K562 (cell line): ENCODE measurements around the gene ZSCAN2. TPM values are rescaled to one million over a fixed set of nuclear protein-coding genes. Genes with fewer than 3 reads are reported as not detected.

Experiments used
- ATAC-seq: fragments of 200-7000 bp; cut with Tn5 transposase; 3 replicates; pipeline ENCODE4 v1.9.1; 2020; ENCODE audit warnings: moderate library complexity
- BruUV-seq: library from RNA; stranded (reverse); fragments of 400-500 nt; replicated peaks from 2 replicates; lab custom pipeline; 2021; lab: Mats Ljungman, UMichigan
- CTCF ChIA-PET: fragments of 300-600 bp; formaldehyde crosslinking; extraction: SDS; loops from one replicate; lab custom pipeline; 2021; ENCODE audit warnings: low intra/inter-chr PET ratio; lab: Yijun Ruan, JAX
- POLR2A ChIA-PET: fragments of 300-600, 350-650 bp; sonication (Branson Sonifier 250); formaldehyde crosslinking; extraction: SDS; loops from one replicate; lab custom pipeline; 2021; ENCODE audit warnings: antibody characterized with exemption, inconsistent platforms; lab: Yijun Ruan, JAX
- DNase-seq, 4 experiments: peaks; one replicate each; pipeline versions ENCODE4 v3.0.0 to v3.0.0-alpha.2; 2011 to 2018; ENCODE audit warnings: low spot score in 3 of 4, mixed read lengths in 3 of 4; ENCODE audit errors: extremely low read depth in 1 of 4
- FAIRE-seq: peaks from 2 replicates; lab custom pipeline; 2011; peaks lifted over from hg19 to GRCh38; lab: Jason Lieb, UNC
- H2AFZ ChIP-seq: 2 replicates; pipeline ENCODE4 v1.6.0; 2011; ENCODE audit warnings: low read depth, low read length, control low read depth, inconsistent platforms
- H3K27ac ChIP-seq: fragments of 200-600 bp; 3 replicates; pipeline ENCODE4 v1.8.0; 2011; ENCODE audit warnings: low read depth, mild to moderate bottlenecking, control low read depth, inconsistent platforms, low read length, moderate library complexity, mixed read lengths; ENCODE audit errors: extremely low read depth
- H3K27me3 ChIP-seq, 2 experiments: fragments of 300-600 bp in 1 of 2; 2 replicates in 1 of 2; 3 replicates in 1 of 2; pipeline versions ENCODE4 v1.6.0 to v1.8.0; 2011; ENCODE audit warnings: inconsistent platforms in 2 of 2, low read length in 2 of 2, mild to moderate bottlenecking in 1 of 2, mixed read lengths in 1 of 2, moderate library complexity in 1 of 2; ENCODE audit not compliant: control insufficient read depth in 2 of 2, insufficient read depth in 2 of 2
- H3K36me3 ChIP-seq: fragments of 300-600 bp; 3 replicates; pipeline ENCODE4 v1.8.0; 2011; ENCODE audit warnings: mild to moderate bottlenecking, low read length, inconsistent platforms; ENCODE audit not compliant: control insufficient read depth, insufficient read depth
- H3K4me1 ChIP-seq, 2 experiments: fragments of 200-600 bp in 1 of 2; replicated peaks in 1 of 2; 2 replicates in 1 of 2; 3 replicates in 1 of 2; pipeline versions ENCODE4 v1.5.1 to v1.8.0; 2011; ENCODE audit warnings: inconsistent platforms in 2 of 2, low read length in 2 of 2, mild to moderate bottlenecking in 1 of 2, mixed read lengths in 1 of 2, moderate library complexity in 1 of 2; ENCODE audit not compliant: control insufficient read depth in 2 of 2, insufficient read depth in 2 of 2
- H3K4me2 ChIP-seq: 2 replicates; pipeline ENCODE4 v1.6.1; 2011; ENCODE audit warnings: low read length, control low read depth, inconsistent platforms, mixed read lengths; ENCODE audit not compliant: insufficient read depth
- H3K4me3 ChIP-seq: fragments of 200-600 bp; sonication (generic), shearing (Covaris generic); 2 replicates; pipeline ENCODE4 v1.5.1; 2016; ENCODE audit warnings: control low read depth, inconsistent platforms
- H3K79me2 ChIP-seq: fragments of 200-600 bp; 3 replicates; pipeline ENCODE4 v1.8.0; 2011; ENCODE audit warnings: low read length, inconsistent platforms; ENCODE audit not compliant: control insufficient read depth, insufficient read depth
- H3K9ac ChIP-seq, 2 experiments: 2 replicates each; pipeline versions ENCODE4 v1.6.0 to v1.6.1; 2011; ENCODE audit warnings: low read depth in 2 of 2, low read length in 2 of 2, control low read depth in 1 of 2, inconsistent platforms in 1 of 2, mild to moderate bottlenecking in 1 of 2, mixed read lengths in 1 of 2; ENCODE audit not compliant: insufficient read depth in 1 of 2
- H3K9me1 ChIP-seq: one replicate; pipeline ENCODE4 v1.6.0; 2011; ENCODE audit warnings: inconsistent platforms, mild to moderate bottlenecking, low read length, moderate library complexity; ENCODE audit not compliant: control insufficient read depth, insufficient read depth
- H3K9me3 ChIP-seq: replicated peaks from 2 replicates; pipeline ENCODE4 v1.5.1; 2011; ENCODE audit warnings: low read depth, low read length, inconsistent platforms; ENCODE audit not compliant: control insufficient read depth, insufficient read depth
- H4K20me1 ChIP-seq: replicated peaks from 2 replicates; pipeline ENCODE4 v1.6.1; 2011; ENCODE audit warnings: low read length, inconsistent platforms, mixed read lengths; ENCODE audit not compliant: control insufficient read depth, insufficient read depth
- HMGN3 ChIP-seq: IDR thresholded peaks from 2 replicates; pipeline ENCODE4 v1.6.1; 2011; ENCODE audit warnings: borderline replicate concordance, low read depth, mild to moderate bottlenecking, mixed read lengths, low read length; ENCODE audit not compliant: insufficient read length; ENCODE audit errors: extremely low read depth
- MXI1 ChIP-seq: IDR thresholded peaks from 2 replicates; pipeline ENCODE4 v1.6.1; 2011; ENCODE audit warnings: low read depth, mild to moderate bottlenecking, improper control_type of control experiment, low read length
- SMARCA5 ChIP-seq: fragments of 450-650 bp; IDR thresholded peaks from 2 replicates; pipeline ENCODE4 v1.6.1; 2016
- TEAD1 ChIP-seq, 2 experiments: fragments of 450-650 bp in 1 of 2; sonication (generic) in 1 of 2; formaldehyde crosslinking; IDR thresholded peaks; 2 replicates each; pipeline versions ENCODE4 v1.4.0 to v1.8.0; 2020 to 2022; ENCODE audit warnings: mild to moderate bottlenecking in 2 of 2, missing genetic modification reagents in 1 of 2
- ZNF77 ChIP-seq: fragments of 250-450 bp; sonication (Bioruptor Pico); IDR thresholded peaks from 2 replicates; pipeline ENCODE4 v1.5.0; 2020
- WGBS: fragments of 100-300 bp; shearing (Covaris generic); methylation state at CpG from one replicate; pipeline ENCODE4 v1.1.6; 2016; ENCODE audit warnings: low coverage, mixed read lengths; ENCODE audit not compliant: insufficient coverage; ENCODE audit errors: missing lambda C conversion rate; 5-methylcytosine and 5-hydroxymethylcytosine counted together
- in situ Hi-C: fragments of 300-500 bp; cut with MboI; formaldehyde crosslinking; loops from 4 replicates; pipeline ENCODE4 v1.15.0; 2018; ENCODE audit warnings: inconsistent platforms, mixed read lengths
- intact Hi-C: fragments of 100-400 bp; cut with micrococcal nuclease; formaldehyde crosslinking; loops from 2 replicates; pipeline ENCODE4 v1.14.2; 2022
- polyA plus RNA-seq, 8 experiments: library from polyadenylated mRNA; depleted of rRNA in 4 of 8; stranded (reverse) in 5 of 8; unstranded in 3 of 8; fragments of >200 nt; fragmentation: Nextera tagmentation in 2 of 8; fragmentation: Illumina TruSeq in 1 of 8; extraction: Ambion mirVana in 2 of 8; extraction: Trizol in 1 of 8; gene quantifications; 2 replicates each; pipeline versions ENCODE4 v1.2.1 to v1.2.3, GENCODE V29; 2011 to 2014; ENCODE audit warnings: inconsistent platforms in 1 of 8, missing spikeins in 1 of 8
- total RNA-seq, 7 experiments: library from RNA; depleted of rRNA in 6 of 7; stranded (reverse); fragments of >200 nt in 6 of 7; fragmentation: Illumina TruSeq in 2 of 7; extraction: Trizol in 2 of 7; gene quantifications; 2 replicates each; pipeline versions ENCODE4 v1.2.1 to v1.2.3, GENCODE V29; 2011 to 2021; ENCODE audit warnings: low replicate concordance in 1 of 7

ZSCAN2 gene
- total and polyA plus RNA-seq, 9 of the 15 experiments (the other 6 are each of a cell fraction or from before 2014, with no cell fraction given): 1.7 to 14.2 (median 6.6) TPM

GRCh38 chr15:84603630-84604379 is 3.0 kb downstream of the ZSCAN2 start:
- no peak for DNase-seq
- TF ChIP-seq HMGN3 (no peak), TEAD1 (CRISPR knock-in tag; IDR thresholded peaks at IDR 0.05) (no peak), SMARCA5 (no peak), ZNF77 (no peak), MXI1 (no peak)
- Histone ChIP-seq H3K4me2 (no peak overlapping the region), H3K4me1 (peaks cover 2 to 21% of the 10 kb centered on the region in 2 experiments; a peak in 4 of 5 replicates), H3K4me3 (no peak overlapping the region), H3K36me3 (peaks cover 17% of the 10 kb centered on the region; the same call in 1 of the 3 replicates), H3K27me3 (no peaks in the 10 kb centered on the region), H4K20me1 (no peaks in the 10 kb centered on the region), H3K27ac (no peak overlapping the region), H3K9me3 (no peaks in the 10 kb centered on the region), H3K9me1 (no peaks in the 10 kb centered on the region), H3K79me2 (peaks cover 4% of the 10 kb centered on the region; the same call in 1 of the 3 replicates), H3K9ac (peak overlapping the region in 1 of 2 experiments; percentile 60; a peak in 2 of 4 replicates), H2AFZ (no peak overlapping the region)
- WGBS: 85% methylated on average over 11 of the region's 14 CpGs
- BruUV-seq: no TSS peak
- ATAC-seq: no peak
- ChIA-PET CTCF (no interaction called here), POLR2A (interaction anchor here (0.7 kb wide), 1 partner anchor 129 kb away, joined by 3 read pairs; no protein-coding TSS in a partner anchor)
- in situ Hi-C loops: no loop called here
- FAIRE-seq: no peak
- intact Hi-C loops: no loop called here
